KOPT-K1 (cell line): ENCODE results near the gene BOLA2B.

Source experiments
- H3K27ac ChIP-seq: fragments of 200-600 bp; sonication (generic); 2 replicates; pipeline ENCODE4 v1.5.1; 2016; ENCODE audit warnings: antibody characterized with exemption, mild to moderate bottlenecking, low read depth, low read length; ENCODE audit not compliant: poor library complexity, severe bottlenecking
- H3K36me3 ChIP-seq: fragments of 200-600 bp; sonication (generic); 2 replicates; pipeline ENCODE4 v1.5.1; 2017; ENCODE audit warnings: antibody characterized with exemption, mild to moderate bottlenecking, low read length, moderate library complexity; ENCODE audit not compliant: insufficient read depth
- H3K9me3 ChIP-seq: fragments of 200-600 bp; sonication (generic); 2 replicates; pipeline ENCODE4 v1.5.1; 2017; ENCODE audit warnings: antibody characterized with exemption, low read length, mild to moderate bottlenecking; ENCODE audit not compliant: insufficient read depth, poor library complexity, severe bottlenecking

Gene BOLA2B

GRCh38 chr16:30166202-30166902 is 27.1 kb downstream of the BOLA2B start:
- no peaks in the 10 kb centered on the region for H3K9me3 ChIP-seq
- peak overlapping the region; percentile 25 for H3K27ac ChIP-seq
- no peaks in the 10 kb centered on the region for H3K36me3 ChIP-seq

GRCh38 chr16:30163538-30163937 is 29.9 kb downstream of the BOLA2B start:
- H3K36me3 ChIP-seq, result no peaks in the 10 kb centered on the region
- no peak overlapping the region for H3K27ac ChIP-seq
- no peaks in the 10 kb centered on the region for H3K9me3 ChIP-seq

GRCh38 chr16:30157214-30157613 is 36.3 kb downstream of the BOLA2B start:
- no peaks in the 10 kb centered on the region for H3K9me3 ChIP-seq
- no peaks in the 10 kb centered on the region for H3K36me3 ChIP-seq
- H3K27ac ChIP-seq, result no peak overlapping the region

- peaks cover 1% of the 10 kb centered on the region for H3K9me3 ChIP-seq
- H3K27ac ChIP-seq, result no peak overlapping the region
- no peaks in the 10 kb centered on the region for H3K36me3 ChIP-seq
Measured at GRCh38 chr16:30155188-30155587, 38.3 kb downstream of the BOLA2B start.

GRCh38 chr16:30152517-30152916 is 40.9 kb downstream of the BOLA2B start:
- no peaks in the 10 kb centered on the region for H3K36me3 ChIP-seq
- H3K27ac ChIP-seq, result no peak overlapping the region
- H3K9me3 ChIP-seq, result peaks cover 18% of the 10 kb centered on the region

- H3K9me3 ChIP-seq, result peaks cover 18% of the 10 kb centered on the region
- no peak overlapping the region for H3K27ac ChIP-seq
- H3K36me3 ChIP-seq, result no peaks in the 10 kb centered on the region
Measured at GRCh38 chr16:30151091-30151490, 42.4 kb downstream of the BOLA2B start.

- Histone ChIP-seq H3K36me3 (no peaks in the 10 kb centered on the region), H3K27ac (no peak overlapping the region), H3K9me3 (peaks cover 18% of the 10 kb centered on the region)
Measured at GRCh38 chr16:30149250-30149930, 44.1 kb downstream of the BOLA2B start.

- no peaks in the 10 kb centered on the region for H3K36me3 ChIP-seq
- H3K9me3 ChIP-seq, result peaks cover 18% of the 10 kb centered on the region
- H3K27ac ChIP-seq, result no peak overlapping the region
Measured at GRCh38 chr16:30147843-30148510, 45.5 kb downstream of the BOLA2B start.

- Histone ChIP-seq H3K9me3 (peaks cover 18% of the 10 kb centered on the region), H3K36me3 (no peaks in the 10 kb centered on the region), H3K27ac (no peak overlapping the region)
Measured at GRCh38 chr16:30145657-30146056, 47.8 kb downstream of the BOLA2B start.

- Histone ChIP-seq H3K9me3 (peaks cover 14% of the 10 kb centered on the region), H3K27ac (no peak overlapping the region), H3K36me3 (no peaks in the 10 kb centered on the region)
Measured at GRCh38 chr16:30144917-30145316, 48.5 kb downstream of the BOLA2B start.

GRCh38 chr16:30144017-30144416 is 49.4 kb downstream of the BOLA2B start:
- Histone ChIP-seq H3K36me3 (no peaks in the 10 kb centered on the region), H3K27ac (no peak overlapping the region), H3K9me3 (peaks cover 5% of the 10 kb centered on the region)

GRCh38 chr16:30143347-30143702 is 50.1 kb downstream of the BOLA2B start:
- Histone ChIP-seq H3K27ac (no peak overlapping the region), H3K36me3 (no peaks in the 10 kb centered on the region), H3K9me3 (no peaks in the 10 kb centered on the region)
